GM12878 (cell line): Measurements from ENCODE around the gene MRGPRX3.

Experiments
- CREM ChIP-seq: IDR thresholded peaks from 2 replicates; pipeline ENCODE4 v1.6.1; 2014; ENCODE audit warnings: antibody characterized with exemption, low read depth
- FOS ChIP-seq: IDR thresholded peaks from 3 replicates; pipeline ENCODE4 v1.6.1; 2011; ENCODE audit warnings: borderline replicate concordance; ENCODE audit not compliant: insufficient read length; ENCODE audit errors: extremely low read depth
- FOXK2 ChIP-seq: fragments of 450-650 bp; IDR thresholded peaks from 2 replicates; pipeline ENCODE4 v1.6.1; 2017; ENCODE audit warnings: mild to moderate bottlenecking, moderate library complexity
- HDAC6 ChIP-seq: fragments of 200-600 bp; sonication (generic); IDR thresholded peaks from one replicate; pipeline ENCODE4 v1.8.0; 2017; ENCODE audit warnings: antibody characterized with exemption; ENCODE audit not compliant: unreplicated experiment
- HDGF ChIP-seq: fragments of 450-650 bp; IDR thresholded peaks from 2 replicates; pipeline ENCODE4 v1.6.1; 2016; ENCODE audit warnings: antibody characterized with exemption
- MYB ChIP-seq: fragments of 150-350 bp; IDR thresholded peaks from 2 replicates; pipeline ENCODE4 v1.6.1; 2014; ENCODE audit warnings: mild to moderate bottlenecking, low read depth, low read length, borderline replicate concordance
- PAX5 ChIP-seq: IDR thresholded peaks from 2 replicates; pipeline ENCODE4 v1.6.1; 2011; ENCODE audit warnings: low read depth, low read length, borderline replicate concordance
- SP1 ChIP-seq: IDR thresholded peaks from one replicate; pipeline ENCODE4 v1.6.1; 2011; ENCODE audit warnings: low read depth, low read length
- ZNF274 ChIP-seq: IDR thresholded peaks from one replicate; pipeline ENCODE4 v1.8.0; 2011; ENCODE audit not compliant: insufficient read length, insufficient read depth
- TF ChIP-seq, protein P1 (sequence below): fragments of 450-650 bp; IDR thresholded peaks from 2 replicates; pipeline ENCODE4 v1.6.1; 2017; ENCODE audit warnings: mild to moderate bottlenecking
- TF ChIP-seq, protein P2 (sequence below), 3 experiments: IDR thresholded peaks in 2 of 3; conservative IDR thresholded peaks in 1 of 3; 2 replicates each; pipeline ENCODE4 v1.5.1; 2011; ENCODE audit warnings: low read depth in 3 of 3, low read length in 3 of 3, mild to moderate bottlenecking in 3 of 3, control low read depth in 2 of 3, moderate library complexity in 2 of 3, inconsistent platforms in 1 of 3, mixed read lengths in 1 of 3; ENCODE audit not compliant: control insufficient read depth in 2 of 3, insufficient read depth in 1 of 3; ENCODE audit errors: extremely low read depth in 1 of 3
- TF ChIP-seq, protein P3 (sequence below): fragments of 450-650 bp; formaldehyde crosslinking; IDR thresholded peaks from 2 replicates; pipeline ENCODE4 v1.4.0; 2020; ENCODE audit warnings: mild to moderate bottlenecking, moderate library complexity

DNA sequence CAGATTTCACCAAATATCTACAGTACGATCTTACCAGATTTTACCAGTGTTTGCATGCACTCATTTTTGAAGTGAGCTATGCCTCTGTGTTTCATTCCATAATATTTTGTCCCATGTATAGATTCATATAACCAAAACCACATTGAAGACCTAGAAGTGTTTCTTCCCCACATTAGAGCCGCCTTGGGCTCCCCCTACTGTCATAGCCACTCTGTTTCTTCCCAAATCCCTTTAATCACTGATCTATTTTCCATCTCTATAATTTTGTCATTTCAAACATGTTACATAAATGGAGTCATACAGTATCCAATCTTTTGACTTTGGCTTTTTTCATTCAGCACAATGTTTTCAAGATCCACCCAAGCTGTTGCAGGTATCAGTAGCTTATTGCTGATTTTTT, 12.7 kb downstream of the MRGPRX3 start:
- TF ChIP-seq, protein P1, sequence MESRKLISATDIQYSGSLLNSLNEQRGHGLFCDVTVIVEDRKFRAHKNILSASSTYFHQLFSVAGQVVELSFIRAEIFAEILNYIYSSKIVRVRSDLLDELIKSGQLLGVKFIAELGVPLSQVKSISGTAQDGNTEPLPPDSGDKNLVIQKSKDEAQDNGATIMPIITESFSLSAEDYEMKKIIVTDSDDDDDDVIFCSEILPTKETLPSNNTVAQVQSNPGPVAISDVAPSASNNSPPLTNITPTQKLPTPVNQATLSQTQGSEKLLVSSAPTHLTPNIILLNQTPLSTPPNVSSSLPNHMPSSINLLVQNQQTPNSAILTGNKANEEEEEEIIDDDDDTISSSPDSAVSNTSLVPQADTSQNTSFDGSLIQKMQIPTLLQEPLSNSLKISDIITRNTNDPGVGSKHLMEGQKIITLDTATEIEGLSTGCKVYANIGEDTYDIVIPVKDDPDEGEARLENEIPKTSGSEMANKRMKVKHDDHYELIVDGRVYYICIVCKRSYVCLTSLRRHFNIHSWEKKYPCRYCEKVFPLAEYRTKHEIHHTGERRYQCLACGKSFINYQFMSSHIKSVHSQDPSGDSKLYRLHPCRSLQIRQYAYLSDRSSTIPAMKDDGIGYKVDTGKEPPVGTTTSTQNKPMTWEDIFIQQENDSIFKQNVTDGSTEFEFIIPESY, result no peak
- TF ChIP-seq ZNF274, result no peak
- no peak for TF ChIP-seq MYB
- TF ChIP-seq FOS, result no peak
- no peak for TF ChIP-seq FOXK2
- TF ChIP-seq, protein P2, sequence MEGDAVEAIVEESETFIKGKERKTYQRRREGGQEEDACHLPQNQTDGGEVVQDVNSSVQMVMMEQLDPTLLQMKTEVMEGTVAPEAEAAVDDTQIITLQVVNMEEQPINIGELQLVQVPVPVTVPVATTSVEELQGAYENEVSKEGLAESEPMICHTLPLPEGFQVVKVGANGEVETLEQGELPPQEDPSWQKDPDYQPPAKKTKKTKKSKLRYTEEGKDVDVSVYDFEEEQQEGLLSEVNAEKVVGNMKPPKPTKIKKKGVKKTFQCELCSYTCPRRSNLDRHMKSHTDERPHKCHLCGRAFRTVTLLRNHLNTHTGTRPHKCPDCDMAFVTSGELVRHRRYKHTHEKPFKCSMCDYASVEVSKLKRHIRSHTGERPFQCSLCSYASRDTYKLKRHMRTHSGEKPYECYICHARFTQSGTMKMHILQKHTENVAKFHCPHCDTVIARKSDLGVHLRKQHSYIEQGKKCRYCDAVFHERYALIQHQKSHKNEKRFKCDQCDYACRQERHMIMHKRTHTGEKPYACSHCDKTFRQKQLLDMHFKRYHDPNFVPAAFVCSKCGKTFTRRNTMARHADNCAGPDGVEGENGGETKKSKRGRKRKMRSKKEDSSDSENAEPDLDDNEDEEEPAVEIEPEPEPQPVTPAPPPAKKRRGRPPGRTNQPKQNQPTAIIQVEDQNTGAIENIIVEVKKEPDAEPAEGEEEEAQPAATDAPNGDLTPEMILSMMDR (IDR thresholded peaks at IDR 0.05 in 2 of 3, conservative IDR thresholded peaks at IDR 0.05 in 1 of 3; ENCODE audit: control insufficient read depth in 2 of 3, extremely low read depth in 1 of 3, insufficient read depth in 1 of 3, low read depth in 3 of 3, low read length in 3 of 3), result peak; percentile 17 to 23 (median 22); a peak in 4 of 6 replicates
- TF ChIP-seq PAX5, result no peak
- TF ChIP-seq HDAC6, result no peak
- no peak for TF ChIP-seq SP1
- TF ChIP-seq HDGF, result no peak
- TF ChIP-seq CREM, result no peak
- TF ChIP-seq, protein P3, sequence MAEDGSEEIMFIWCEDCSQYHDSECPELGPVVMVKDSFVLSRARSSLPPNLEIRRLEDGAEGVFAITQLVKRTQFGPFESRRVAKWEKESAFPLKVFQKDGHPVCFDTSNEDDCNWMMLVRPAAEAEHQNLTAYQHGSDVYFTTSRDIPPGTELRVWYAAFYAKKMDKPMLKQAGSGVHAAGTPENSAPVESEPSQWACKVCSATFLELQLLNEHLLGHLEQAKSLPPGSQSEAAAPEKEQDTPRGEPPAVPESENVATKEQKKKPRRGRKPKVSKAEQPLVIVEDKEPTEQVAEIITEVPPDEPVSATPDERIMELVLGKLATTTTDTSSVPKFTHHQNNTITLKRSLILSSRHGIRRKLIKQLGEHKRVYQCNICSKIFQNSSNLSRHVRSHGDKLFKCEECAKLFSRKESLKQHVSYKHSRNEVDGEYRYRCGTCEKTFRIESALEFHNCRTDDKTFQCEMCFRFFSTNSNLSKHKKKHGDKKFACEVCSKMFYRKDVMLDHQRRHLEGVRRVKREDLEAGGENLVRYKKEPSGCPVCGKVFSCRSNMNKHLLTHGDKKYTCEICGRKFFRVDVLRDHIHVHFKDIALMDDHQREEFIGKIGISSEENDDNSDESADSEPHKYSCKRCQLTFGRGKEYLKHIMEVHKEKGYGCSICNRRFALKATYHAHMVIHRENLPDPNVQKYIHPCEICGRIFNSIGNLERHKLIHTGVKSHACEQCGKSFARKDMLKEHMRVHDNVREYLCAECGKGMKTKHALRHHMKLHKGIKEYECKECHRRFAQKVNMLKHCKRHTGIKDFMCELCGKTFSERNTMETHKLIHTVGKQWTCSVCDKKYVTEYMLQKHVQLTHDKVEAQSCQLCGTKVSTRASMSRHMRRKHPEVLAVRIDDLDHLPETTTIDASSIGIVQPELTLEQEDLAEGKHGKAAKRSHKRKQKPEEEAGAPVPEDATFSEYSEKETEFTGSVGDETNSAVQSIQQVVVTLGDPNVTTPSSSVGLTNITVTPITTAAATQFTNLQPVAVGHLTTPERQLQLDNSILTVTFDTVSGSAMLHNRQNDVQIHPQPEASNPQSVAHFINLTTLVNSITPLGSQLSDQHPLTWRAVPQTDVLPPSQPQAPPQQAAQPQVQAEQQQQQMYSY (CRISPR knock-in tag), result no peak
